OCI-M2 (cell line): ENCODE measurements around the gene RSPO1.

Experiments used
- DNase-seq: peaks from one replicate; lab custom pipeline; 2025; ENCODE audit not compliant: unreplicated experiment; lab: John Stamatoyannopoulos, UW

RSPO1 gene

GRCh38 chr1:37657620-37658412 lies 23.1 kb upstream of the RSPO1 start:
- DNase-seq: no peak

DNA sequence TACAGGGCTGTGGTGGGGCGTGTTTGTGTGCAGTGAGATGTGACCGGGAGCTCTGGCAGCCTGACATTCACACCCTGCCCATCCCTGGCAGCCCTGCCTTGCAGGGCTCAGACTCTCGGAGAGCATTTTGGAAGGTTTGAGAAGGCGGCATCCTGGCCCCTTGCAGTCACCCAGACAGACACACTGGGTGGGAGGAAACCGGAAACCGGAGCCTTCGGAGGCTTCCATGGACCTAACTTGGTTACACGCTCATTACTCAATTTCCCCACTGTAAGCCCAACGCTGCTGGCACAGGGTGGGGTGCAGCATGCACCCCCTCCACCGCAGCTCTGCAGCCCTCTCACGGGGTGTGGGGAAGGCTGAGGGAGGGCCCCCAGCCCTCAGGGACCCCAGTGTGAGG lies 22.2 kb upstream of the RSPO1 start:
- no peak for DNase-seq

- DNase-seq: no peak
Measured at GRCh38 chr1:37656026-37656425, 21.3 kb upstream of the RSPO1 start.

- no peak for DNase-seq
Measured at GRCh38 chr1:37655274-37655673, 20.6 kb upstream of the RSPO1 start.

- no peak for DNase-seq
Measured at GRCh38 chr1:37653906-37654305, 19.2 kb upstream of the RSPO1 start.

DNA sequence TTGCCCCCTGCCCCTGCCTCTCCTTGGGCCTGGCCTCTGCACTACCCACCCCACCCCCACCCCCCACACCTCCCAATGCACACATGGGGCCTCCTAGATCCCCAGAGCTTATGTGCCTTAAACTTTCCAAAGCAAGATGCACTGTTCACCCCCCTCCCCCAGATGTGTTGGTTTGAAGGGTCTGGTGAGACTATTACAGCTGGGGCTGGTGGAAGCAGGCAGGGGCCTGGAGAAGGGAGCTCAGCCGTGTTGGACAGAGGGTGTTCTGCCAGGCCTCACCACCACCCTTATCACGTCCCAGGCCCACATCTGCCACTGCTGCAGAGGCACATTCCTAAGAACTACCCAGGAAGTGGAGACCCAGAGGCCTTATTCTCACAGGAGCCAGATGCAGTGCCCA lies 18.3 kb upstream of the RSPO1 start:
- DNase-seq: no peak

DNA sequence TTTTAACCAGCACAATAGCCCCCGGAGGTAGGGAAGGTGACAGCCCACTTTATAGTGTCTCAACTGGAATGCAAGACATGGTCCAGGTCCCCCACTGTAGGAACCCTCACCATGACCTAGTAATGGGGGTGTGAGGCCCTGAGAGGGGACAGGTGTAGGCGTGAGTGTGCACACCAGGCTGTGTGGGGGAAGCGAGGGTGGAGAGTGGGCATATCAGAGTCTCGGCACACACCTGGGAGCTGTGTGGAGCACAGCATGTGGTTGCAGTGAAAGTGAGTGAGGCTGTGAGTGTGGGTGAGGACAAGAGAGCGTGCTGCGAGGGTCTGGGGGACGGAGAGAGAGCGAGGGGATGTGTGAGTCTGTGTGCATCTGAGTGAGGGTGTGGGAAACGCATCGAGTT lies 17.1 kb upstream of the RSPO1 start:
- DNase-seq: no peak

GRCh38 chr1:37650721-37651120 lies 16.0 kb upstream of the RSPO1 start:
- no peak for DNase-seq

DNA sequence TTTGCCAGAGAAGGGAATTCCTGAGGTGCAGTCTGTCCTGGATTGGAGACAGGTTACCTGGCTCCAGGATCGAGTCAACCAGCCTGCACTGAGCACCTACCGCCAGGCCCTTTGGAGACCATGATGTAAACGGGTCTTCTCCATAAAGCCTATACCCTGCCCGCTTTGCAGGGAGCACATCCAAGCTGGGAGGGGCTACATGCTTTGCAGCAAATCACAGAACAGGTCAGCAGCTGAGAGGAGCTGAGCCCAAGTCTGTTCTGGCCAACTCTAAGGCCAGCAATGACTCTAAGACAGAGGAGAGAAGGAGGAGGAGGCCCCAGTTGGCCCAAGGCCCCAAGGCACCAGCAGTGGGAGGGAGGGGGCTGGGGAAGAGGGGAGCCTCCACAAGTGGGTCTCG lies 15.5 kb upstream of the RSPO1 start:
- no peak for DNase-seq

DNA sequence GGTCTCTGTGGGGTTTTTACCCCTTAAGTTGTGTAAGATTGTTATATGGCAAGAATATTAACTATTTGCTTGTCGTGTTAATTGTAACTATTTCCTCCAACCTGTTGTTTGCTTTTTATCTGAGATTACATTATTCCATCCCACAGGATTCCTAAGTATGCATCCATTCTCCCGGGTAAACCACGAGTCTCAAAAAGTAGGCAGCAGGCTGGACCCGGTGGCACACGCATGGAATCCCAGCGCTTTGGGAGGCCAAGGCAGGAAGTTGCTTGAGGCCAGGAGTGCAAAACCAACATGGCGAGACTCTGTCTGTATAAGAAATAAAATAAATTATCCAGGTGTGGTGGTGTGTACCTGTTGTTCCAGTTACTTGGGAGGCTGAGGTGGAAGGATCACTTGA lies 12.6 kb upstream of the RSPO1 start:
- no peak for DNase-seq

GRCh38 chr1:37641059-37641458 lies 6.4 kb upstream of the RSPO1 start:
- DNase-seq: no peak

GRCh38 chr1:37636435-37636834 lies 1.7 kb upstream of the RSPO1 start:
- no peak for DNase-seq

GRCh38 chr1:37634992-37635902 lies 555 bp upstream of the RSPO1 start:
- DNase-seq: no peak

- no peak for DNase-seq
Measured at GRCh38 chr1:37633938-37634243, 801 bp downstream of the RSPO1 start.

DNA sequence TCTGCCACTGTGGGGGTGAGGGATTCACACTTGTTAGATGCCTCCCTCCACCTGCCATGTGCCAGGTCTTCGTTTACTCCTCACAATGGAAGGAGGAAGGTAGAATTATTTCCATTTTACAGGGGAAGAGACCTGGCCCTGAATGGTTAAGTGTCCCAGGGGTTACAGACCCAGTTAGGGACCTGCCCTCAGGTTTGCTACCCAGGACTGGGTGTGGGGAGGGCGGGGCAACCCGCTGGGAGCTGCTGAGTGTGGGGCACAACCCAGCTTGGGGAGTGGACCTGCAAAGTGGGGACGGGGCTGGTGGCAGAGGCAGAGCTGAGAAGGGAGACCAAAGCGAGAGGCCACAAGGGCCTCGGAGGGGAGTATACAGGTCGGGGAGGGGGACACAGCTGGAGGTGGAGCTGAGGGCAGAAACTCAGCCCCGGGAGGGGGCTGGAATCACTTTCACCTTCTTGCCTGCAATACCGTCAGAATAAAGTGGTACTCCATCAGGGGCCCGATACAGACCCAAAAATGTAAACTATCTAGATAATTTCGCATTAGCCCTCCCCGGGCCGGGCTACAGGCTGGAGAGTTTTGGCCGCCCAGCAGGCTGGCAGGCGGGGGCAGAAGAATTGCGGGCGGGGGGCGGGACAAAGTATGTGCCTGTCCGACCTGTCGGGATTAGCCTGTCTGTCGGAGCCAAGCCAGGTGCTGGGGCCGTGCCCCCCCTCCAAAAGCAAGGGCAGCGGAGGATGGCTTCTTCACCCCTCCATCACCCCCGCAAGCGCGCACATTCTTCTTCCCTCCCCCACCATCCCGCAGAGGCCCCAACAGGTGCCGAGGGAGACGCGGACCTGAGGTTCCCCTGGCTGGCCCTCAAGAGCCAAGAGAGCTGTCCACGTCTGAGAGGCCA lies 1.4 kb downstream of the RSPO1 start:
- no peak for DNase-seq

DNA sequence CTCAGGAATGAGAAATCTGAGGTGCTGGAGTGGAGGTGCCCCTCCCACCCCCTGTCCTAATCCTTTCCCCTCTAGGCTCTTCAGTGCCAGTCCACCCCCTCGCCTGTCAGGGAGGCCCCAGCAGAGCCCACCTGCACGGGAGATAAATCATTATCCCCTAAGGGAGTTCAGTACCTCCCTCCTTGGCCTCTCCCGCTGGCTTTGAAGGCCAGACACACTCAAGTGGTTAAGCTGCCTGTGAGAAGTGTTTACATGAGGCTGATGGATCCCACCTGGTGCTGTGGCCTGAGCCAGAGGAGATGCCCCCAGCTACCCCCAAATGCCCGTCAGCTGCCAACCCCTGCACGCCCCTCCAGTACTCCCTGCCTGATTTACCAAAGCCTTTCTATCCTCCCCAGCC lies 3.7 kb downstream of the RSPO1 start:
- no peak for DNase-seq

DNA sequence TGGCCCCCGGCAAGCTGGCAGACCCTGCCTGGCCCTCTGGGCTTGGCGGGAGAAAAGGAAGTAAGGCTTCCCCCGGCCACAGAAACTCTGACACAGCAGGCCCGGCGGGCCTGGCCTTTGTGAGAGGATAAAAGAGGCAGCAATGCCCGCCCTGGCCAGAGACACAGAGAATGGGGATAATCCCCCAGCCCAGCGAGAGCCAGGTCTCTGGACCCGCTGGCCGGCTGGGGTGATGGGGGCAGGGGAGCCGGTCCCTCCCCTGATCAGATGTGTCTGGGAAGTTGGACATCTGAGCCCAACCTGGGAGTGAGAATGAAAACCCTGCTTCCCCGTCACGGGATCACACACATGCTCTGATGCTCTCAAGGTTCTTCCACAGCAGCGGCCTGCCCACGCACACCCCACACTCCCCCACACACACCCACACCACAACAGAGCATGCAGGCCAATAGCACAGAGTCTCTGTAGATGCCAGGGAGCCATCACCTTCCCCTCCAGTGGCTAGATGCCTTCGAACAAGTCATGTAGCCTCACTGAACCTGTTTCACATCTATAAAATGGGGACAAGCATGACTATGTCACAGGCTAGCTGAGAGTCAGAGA lies 4.2 kb downstream of the RSPO1 start:
- no peak for DNase-seq

DNA sequence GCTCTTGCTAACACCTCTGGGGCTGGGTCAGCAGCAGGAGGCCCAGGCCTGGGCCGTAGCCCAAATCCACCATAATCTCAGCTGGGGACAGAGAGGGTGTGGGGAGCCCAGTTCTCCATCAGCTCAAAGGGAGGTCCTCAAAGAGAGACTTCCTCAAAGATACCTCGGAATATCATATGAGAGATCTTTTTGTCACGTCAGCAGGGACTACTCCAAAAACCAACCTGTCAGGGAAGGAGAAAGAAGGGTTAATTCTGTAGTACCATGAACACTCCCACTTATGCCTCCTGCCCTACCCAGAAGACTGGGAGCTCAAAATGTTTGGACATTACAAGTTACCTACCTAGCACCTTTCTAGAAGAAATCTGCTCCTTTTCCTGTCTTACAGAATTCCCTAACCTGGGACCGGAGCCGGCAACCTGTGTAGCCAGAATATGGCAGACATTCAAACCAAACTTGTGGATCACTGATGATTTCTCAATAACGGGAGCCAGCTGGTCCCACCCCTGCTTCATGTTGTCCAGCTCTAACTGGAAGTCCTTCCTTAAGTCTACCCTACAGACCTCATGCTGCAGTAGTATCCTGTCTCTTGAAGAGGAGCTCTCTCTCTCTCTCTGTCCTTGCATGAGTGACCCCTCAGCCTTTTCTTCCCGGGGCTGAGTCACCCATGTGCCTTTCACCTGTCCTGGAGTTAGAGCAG lies 4.8 kb downstream of the RSPO1 start:
- DNase-seq: no peak

DNA sequence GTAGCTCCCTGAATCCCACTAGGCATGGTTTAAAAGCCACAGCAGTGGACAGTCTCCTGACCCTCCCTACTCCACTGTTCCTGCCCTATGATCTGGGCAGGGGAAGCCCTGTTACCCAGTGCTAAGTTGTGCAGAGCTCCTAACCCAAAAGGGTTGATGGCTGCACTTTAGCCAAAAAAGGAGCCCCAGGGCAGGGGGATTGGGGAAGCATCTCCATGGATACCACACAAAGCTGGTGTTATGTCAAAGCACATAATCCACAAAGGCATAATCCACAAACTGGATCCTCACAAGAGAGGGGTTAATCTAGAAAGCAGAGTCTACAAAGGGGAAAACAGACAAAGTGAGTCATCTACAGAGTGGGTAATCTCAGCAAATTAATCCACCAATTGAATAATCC lies 5.7 kb downstream of the RSPO1 start:
- no peak for DNase-seq

GRCh38 chr1:37628026-37628556 lies 6.6 kb downstream of the RSPO1 start:
- no peak for DNase-seq
